B cell (primary cell): ENCODE results near the gene ZNF135. TPM values are rescaled to one million over a fixed set of nuclear protein-coding genes. Genes with fewer than 3 reads are reported as not detected.

ENCODE experiments used
- ATAC-seq: fragments of 200-7000 bp; cut with Tn5 transposase; one replicate; pipeline ENCODE4 v1.10.0; 2021; ENCODE audit warnings: low read depth, mild to moderate bottlenecking, moderate number of reproducible peaks, moderate library complexity
- CTCF ChIA-PET: fragments of 350-600 bp; sonication (Branson Sonifier 250); formaldehyde crosslinking; loops from one replicate; lab custom pipeline; 2021; ENCODE audit warnings: antibody characterized with exemption, inconsistent platforms; lab: Charles Lee
- POLR2A ChIA-PET: fragments of 350-600 bp; sonication (Branson Sonifier 250); formaldehyde crosslinking; loops from one replicate; lab custom pipeline; 2021; ENCODE audit warnings: antibody characterized with exemption; lab: Charles Lee
- DNase-seq: peaks from one replicate; pipeline ENCODE4 v3.0.0; 2013
- H2AFZ ChIP-seq: 2 replicates; pipeline ENCODE4 v1.6.1; 2012; ENCODE audit warnings: mild to moderate bottlenecking, low read depth, low read length; ENCODE audit not compliant: insufficient read depth, poor library complexity, severe bottlenecking
- H3K27ac ChIP-seq, 2 donors: 1 replicate in 1 of 2; 2 replicates in 1 of 2; pipeline ENCODE4 v1.5.1; 2012 to 2013; ENCODE audit warnings: low read length in 2 of 2, mild to moderate bottlenecking in 2 of 2, moderate library complexity in 1 of 2
- H3K27me3 ChIP-seq, 4 experiments: fragments of 200-600 bp in 1 of 4; sonication (generic) in 1 of 4; replicated peaks in 1 of 4; 1 replicate in 2 of 4; 2 replicates in 2 of 4; pipeline versions ENCODE4 v1.6.1 to v1.7.0; 2013 to 2016; ENCODE audit warnings: low read length in 3 of 4, mild to moderate bottlenecking in 2 of 4, mixed read lengths in 1 of 4, moderate library complexity in 1 of 4; ENCODE audit not compliant: insufficient read depth in 4 of 4, control insufficient read depth in 3 of 4; ENCODE audit errors: control extremely low read depth in 1 of 4
- H3K36me3 ChIP-seq, 2 experiments: replicated peaks in 1 of 2; 1 replicate in 1 of 2; 2 replicates in 1 of 2; pipeline versions ENCODE4 v1.6.1 to v1.7.1; 2013; ENCODE audit warnings: low read length in 1 of 2; ENCODE audit not compliant: insufficient read depth in 2 of 2, control insufficient read depth in 1 of 2; ENCODE audit errors: control extremely low read depth in 1 of 2, extremely low read depth in 1 of 2
- H3K4me1 ChIP-seq, 2 donors: fragments of 200-600 bp in 1 of 2; sonication (generic) in 1 of 2; 1 replicate in 1 of 2; 2 replicates in 1 of 2; pipeline versions ENCODE4 v1.5.1 to v1.6.1; 2013 to 2017; ENCODE audit warnings: low read length in 2 of 2; ENCODE audit not compliant: control insufficient read depth in 2 of 2, insufficient read depth in 2 of 2
- H3K4me2 ChIP-seq: replicated peaks from 2 replicates; pipeline ENCODE3; 2012; ENCODE audit warnings: mild to moderate bottlenecking, low read depth, low read length; ENCODE audit not compliant: poor library complexity, severe bottlenecking
- H3K4me3 ChIP-seq, 5 experiments: fragments of 200-600 bp in 1 of 5; sonication (generic) in 1 of 5; 1 replicate in 3 of 5; 2 replicates in 2 of 5; pipeline versions ENCODE4 v1.5.1 to v1.7.0; 2011 to 2016; ENCODE audit warnings: low read length in 4 of 5, mild to moderate bottlenecking in 4 of 5, low read depth in 2 of 5, control low read depth in 1 of 5, moderate library complexity in 1 of 5; ENCODE audit not compliant: insufficient read depth in 1 of 5; ENCODE audit errors: control extremely low read depth in 1 of 5, extremely low read depth in 1 of 5
- H3K79me2 ChIP-seq: fragments of 200-600 bp; sonication (generic); one replicate; pipeline ENCODE4 v1.6.0; 2016; ENCODE audit warnings: low read length; ENCODE audit not compliant: control insufficient read depth, insufficient read depth
- H3K9ac ChIP-seq: fragments of 200-600 bp; sonication (generic); 2 replicates; pipeline ENCODE4 v1.6.1; 2017; ENCODE audit warnings: mild to moderate bottlenecking, low read length, moderate library complexity
- H3K9me3 ChIP-seq, 3 donors: one replicate each; pipeline versions ENCODE4 v1.6.1 to v1.7.1; 2013; ENCODE audit warnings: low read length in 2 of 3; ENCODE audit not compliant: control insufficient read depth in 2 of 3, insufficient read depth in 1 of 3; ENCODE audit errors: control extremely low read depth in 1 of 3
- H4K20me1 ChIP-seq: 2 replicates; pipeline ENCODE4 v1.6.0; 2012; ENCODE audit warnings: mild to moderate bottlenecking, low read length; ENCODE audit not compliant: insufficient read depth, control insufficient read depth, poor library complexity, severe bottlenecking
- H3K27ac Mint-ChIP-seq: one replicate; pipeline ENCODE4 v1.8.0; 2021; ENCODE audit warnings: mixed read lengths
- H3K27me3 Mint-ChIP-seq: one replicate; pipeline ENCODE4 v1.8.0; 2021; ENCODE audit warnings: mixed read lengths
- H3K4me1 Mint-ChIP-seq: one replicate; pipeline ENCODE4 v1.8.0; 2021; ENCODE audit warnings: mixed read lengths
- H3K4me3 Mint-ChIP-seq: one replicate; pipeline ENCODE4 v1.8.0; 2021; ENCODE audit warnings: mixed read lengths
- H3K9me3 Mint-ChIP-seq: one replicate; pipeline ENCODE4 v1.8.0; 2022; ENCODE audit warnings: mixed read lengths; ENCODE audit not compliant: insufficient read depth
- CTCF ChIP-seq: fragments of 200-600 bp; IDR thresholded peaks from one replicate; pipeline ENCODE4 v1.8.0; 2022; ENCODE audit warnings: antibody characterized with exemption, mild to moderate bottlenecking
- EZH2 ChIP-seq: IDR thresholded peaks from 2 replicates; pipeline ENCODE4 v1.6.1; 2012; ENCODE audit warnings: borderline replicate concordance, low read depth, mild to moderate bottlenecking, moderate library complexity, low read length; ENCODE audit not compliant: insufficient read depth, poor library complexity, severe bottlenecking
- WGBS: methylation state at CpG from one replicate; pipeline ENCODE4 v1.1.5; 2013; ENCODE audit warnings: missing lambda C conversion rate; ENCODE audit not compliant: insufficient coverage; 5-methylcytosine and 5-hydroxymethylcytosine counted together
- intact Hi-C: fragments of 100-400 bp; cut with micrococcal nuclease; formaldehyde crosslinking; loops from one replicate; pipeline ENCODE4 v1.10.0; 2022
- polyA plus RNA-seq: library from polyadenylated mRNA; depleted of rRNA; stranded (reverse); fragments of >200 nt; gene quantifications from 2 replicates; pipeline ENCODE4 v1.2.3, GENCODE V29; 2012
- total RNA-seq, 2 donors: library from RNA; stranded (reverse); fragments of 120-200 nt in 1 of 2; gene quantifications; 1 replicate in 1 of 2; 2 replicates in 1 of 2; pipeline versions ENCODE4 v1.2.3 to v1.2.4, GENCODE V29; 2013 to 2022

ZNF135 gene
- total and polyA plus RNA-seq, 2 donors (not counting 1 experiment from before 2014, with no cell fraction given) = 8.9 to 10.0 TPM

GRCh38 chr19:58044886-58045285 lies 14.2 kb upstream of the ZNF135 start:
- Histone ChIP-seq H3K9ac (no peak overlapping the region), H3K9me3 (peaks cover 1 to 95% (median 4%) of the 10 kb centered on the region in 3 donors), H3K4me2 (no peak overlapping the region), H3K36me3 (no peaks in the 10 kb centered on the region), H3K27ac (no peak overlapping the region), H3K4me1 (no peaks in the 10 kb centered on the region), H2AFZ (no peak overlapping the region), H3K79me2 (no peaks in the 10 kb centered on the region), H3K27me3 (peaks cover 0 to 5% (median 1%) of the 10 kb centered on the region in 4 experiments), H4K20me1 (no peaks in the 10 kb centered on the region), H3K4me3 (no peak overlapping the region)
- DNase-seq = no peak
- POLR2A ChIA-PET = no interaction called here
- Mint-ChIP-seq H3K4me1 (no peaks in the 10 kb centered on the region), H3K9me3 (peaks cover 15% of the 10 kb centered on the region), H3K27me3 (no peaks in the 10 kb centered on the region), H3K27ac (no peak overlapping the region), H3K4me3 (no peak overlapping the region)
- CTCF ChIA-PET = no interaction called here
- ATAC-seq = no peak
- TF ChIP-seq EZH2 (no peak), CTCF (no peak)
- intact Hi-C loops = no loop called here
- 95% methylated on average over 25 of the region's 26 CpGs for WGBS

GRCh38 chr19:58045411-58046050 lies 13.6 kb upstream of the ZNF135 start:
- TF ChIP-seq CTCF (no peak), EZH2 (no peak)
- WGBS = 92% methylated on average over 24 of the region's 24 CpGs
- ChIA-PET CTCF (no interaction called here), POLR2A (no interaction called here)
- Mint-ChIP-seq H3K4me1 (no peaks in the 10 kb centered on the region), H3K27me3 (no peaks in the 10 kb centered on the region), H3K27ac (no peak overlapping the region), H3K9me3 (peaks cover 15% of the 10 kb centered on the region), H3K4me3 (no peak overlapping the region)
- Histone ChIP-seq H3K36me3 (no peaks in the 10 kb centered on the region), H3K27me3 (peaks cover 0 to 5% (median 1%) of the 10 kb centered on the region in 4 experiments), H2AFZ (no peak overlapping the region), H3K79me2 (no peaks in the 10 kb centered on the region), H3K4me2 (no peak overlapping the region), H3K9me3 (peaks cover 1 to 95% (median 4%) of the 10 kb centered on the region in 3 donors), H3K27ac (no peak overlapping the region), H3K9ac (no peak overlapping the region), H4K20me1 (no peaks in the 10 kb centered on the region), H3K4me3 (no peak overlapping the region), H3K4me1 (no peaks in the 10 kb centered on the region)
- intact Hi-C loops = no loop called here
- ATAC-seq (no peak), DNase-seq (no peak)
